ENCODE measurements around the gene LAMA2.

LAMA2 gene

GRCh38 chr6:129329678-129330077 is 446.7 kb downstream of the LAMA2 start:
- Histone ChIP-seq H3K4me1 (ENCODE audit: insufficient read depth, insufficient read length) (no peaks in the 10 kb centered on the region), H3K27me3 (ENCODE audit: insufficient read depth, insufficient read length) (no peaks in the 10 kb centered on the region), H3K9ac (ENCODE audit: insufficient read length, low read depth) (no peak overlapping the region), H3K36me3 (ENCODE audit: insufficient read depth, insufficient read length, low read length) (no peaks in the 10 kb centered on the region), H3K4me3 (ENCODE audit: insufficient read length, low read depth) (no peak overlapping the region), H3K9me3 (ENCODE audit: insufficient read depth, low read length) (no peaks in the 10 kb centered on the region)
- TF ChIP-seq SUZ12 (IDR thresholded peaks at IDR 0.05; ENCODE audit: extremely low read depth, insufficient read depth, insufficient read length) (no peak), YY1 (IDR thresholded peaks at IDR 0.05; ENCODE audit: insufficient read depth, insufficient read length) (no peak), ZNF274 (IDR thresholded peaks at IDR 0.05; ENCODE audit: low read depth, low read length) (no peak)
- DNase-seq (ENCODE audit: low read depth, low spot score) = no peak

- no peak for TF ChIP-seq ZNF274 (IDR thresholded peaks at IDR 0.05; ENCODE audit: low read depth, low read length)
- TF ChIP-seq SUZ12 (IDR thresholded peaks at IDR 0.05; ENCODE audit: extremely low read depth, insufficient read depth, insufficient read length) = no peak
- no peak for TF ChIP-seq YY1 (IDR thresholded peaks at IDR 0.05; ENCODE audit: insufficient read depth, insufficient read length)
- Histone ChIP-seq H3K9me3 (ENCODE audit: insufficient read depth, low read length) (no peaks in the 10 kb centered on the region), H3K4me1 (ENCODE audit: insufficient read depth, insufficient read length) (no peaks in the 10 kb centered on the region), H3K27me3 (ENCODE audit: insufficient read depth, insufficient read length) (no peaks in the 10 kb centered on the region), H3K36me3 (ENCODE audit: insufficient read depth, insufficient read length, low read length) (no peaks in the 10 kb centered on the region), H3K9ac (ENCODE audit: insufficient read length, low read depth) (no peak overlapping the region), H3K4me3 (ENCODE audit: insufficient read length, low read depth) (no peak overlapping the region)
- no peak for DNase-seq (ENCODE audit: low read depth, low spot score)
These were observed 448.7 kb downstream of the LAMA2 start for GRCh38 chr6:129331450-129332138.

GRCh38 chr6:129335792-129336191 is 452.9 kb downstream of the LAMA2 start:
- TF ChIP-seq YY1 (IDR thresholded peaks at IDR 0.05; ENCODE audit: insufficient read depth, insufficient read length) (no peak), SUZ12 (IDR thresholded peaks at IDR 0.05; ENCODE audit: extremely low read depth, insufficient read depth, insufficient read length) (no peak), ZNF274 (IDR thresholded peaks at IDR 0.05; ENCODE audit: low read depth, low read length) (no peak)
- no peaks in the 10 kb centered on the region for H3K27me3 ChIP-seq (ENCODE audit: insufficient read depth, insufficient read length)
- no peak overlapping the region for H3K4me3 ChIP-seq (ENCODE audit: insufficient read length, low read depth)
- H3K36me3 ChIP-seq (ENCODE audit: insufficient read depth, insufficient read length, low read length) = no peaks in the 10 kb centered on the region
- no peaks in the 10 kb centered on the region for H3K4me1 ChIP-seq (ENCODE audit: insufficient read depth, insufficient read length)
- H3K9ac ChIP-seq (ENCODE audit: insufficient read length, low read depth) = no peak overlapping the region
- peaks cover 5% of the 10 kb centered on the region; the same call in 1 of the 2 replicates for H3K9me3 ChIP-seq (ENCODE audit: insufficient read depth, low read length)
- no peak for DNase-seq (ENCODE audit: low read depth, low spot score)

GRCh38 chr6:129338683-129339082 is 455.7 kb downstream of the LAMA2 start:
- Histone ChIP-seq H3K4me3 (ENCODE audit: insufficient read length, low read depth) (no peak overlapping the region), H3K4me1 (ENCODE audit: insufficient read depth, insufficient read length) (no peaks in the 10 kb centered on the region), H3K9ac (ENCODE audit: insufficient read length, low read depth) (no peak overlapping the region), H3K36me3 (ENCODE audit: insufficient read depth, insufficient read length, low read length) (no peaks in the 10 kb centered on the region), H3K27me3 (ENCODE audit: insufficient read depth, insufficient read length) (no peaks in the 10 kb centered on the region), H3K9me3 (ENCODE audit: insufficient read depth, low read length) (peaks cover 5% of the 10 kb centered on the region; the same call in 1 of the 2 replicates)
- no peak for DNase-seq (ENCODE audit: low read depth, low spot score)
- TF ChIP-seq SUZ12 (IDR thresholded peaks at IDR 0.05; ENCODE audit: extremely low read depth, insufficient read depth, insufficient read length) (no peak), ZNF274 (IDR thresholded peaks at IDR 0.05; ENCODE audit: low read depth, low read length) (no peak), YY1 (IDR thresholded peaks at IDR 0.05; ENCODE audit: insufficient read depth, insufficient read length) (no peak)

- Histone ChIP-seq H3K9me3 (ENCODE audit: insufficient read depth, low read length) (peaks cover 5% of the 10 kb centered on the region; the same call in 1 of the 2 replicates), H3K9ac (ENCODE audit: insufficient read length, low read depth) (no peak overlapping the region), H3K4me1 (ENCODE audit: insufficient read depth, insufficient read length) (no peaks in the 10 kb centered on the region), H3K4me3 (ENCODE audit: insufficient read length, low read depth) (no peak overlapping the region), H3K27me3 (ENCODE audit: insufficient read depth, insufficient read length) (no peaks in the 10 kb centered on the region), H3K36me3 (ENCODE audit: insufficient read depth, insufficient read length, low read length) (no peaks in the 10 kb centered on the region)
- no peak for TF ChIP-seq ZNF274 (IDR thresholded peaks at IDR 0.05; ENCODE audit: low read depth, low read length)
- TF ChIP-seq YY1 (IDR thresholded peaks at IDR 0.05; ENCODE audit: insufficient read depth, insufficient read length) = no peak
- TF ChIP-seq SUZ12 (IDR thresholded peaks at IDR 0.05; ENCODE audit: extremely low read depth, insufficient read depth, insufficient read length) = no peak
- DNase-seq (ENCODE audit: low read depth, low spot score) = no peak
These were observed 458.0 kb downstream of the LAMA2 start for GRCh38 chr6:129340983-129341382.

GRCh38 chr6:129342243-129342642 is 459.3 kb downstream of the LAMA2 start:
- Histone ChIP-seq H3K4me3 (ENCODE audit: insufficient read length, low read depth) (no peak overlapping the region), H3K36me3 (ENCODE audit: insufficient read depth, insufficient read length, low read length) (no peaks in the 10 kb centered on the region), H3K27me3 (ENCODE audit: insufficient read depth, insufficient read length) (no peaks in the 10 kb centered on the region), H3K4me1 (ENCODE audit: insufficient read depth, insufficient read length) (no peaks in the 10 kb centered on the region), H3K9me3 (ENCODE audit: insufficient read depth, low read length) (0 out of 2 replicates have a peak, but pooled peaks cover under 1% of the 10 kb centered on the region), H3K9ac (ENCODE audit: insufficient read length, low read depth) (no peak overlapping the region)
- no peak for DNase-seq (ENCODE audit: low read depth, low spot score)
- no peak for TF ChIP-seq ZNF274 (IDR thresholded peaks at IDR 0.05; ENCODE audit: low read depth, low read length)
- no peak for TF ChIP-seq YY1 (IDR thresholded peaks at IDR 0.05; ENCODE audit: insufficient read depth, insufficient read length)
- TF ChIP-seq SUZ12 (IDR thresholded peaks at IDR 0.05; ENCODE audit: extremely low read depth, insufficient read depth, insufficient read length) = no peak

- DNase-seq (ENCODE audit: low read depth, low spot score) = no peak
- no peak for TF ChIP-seq SUZ12 (IDR thresholded peaks at IDR 0.05; ENCODE audit: extremely low read depth, insufficient read depth, insufficient read length)
- no peak for TF ChIP-seq YY1 (IDR thresholded peaks at IDR 0.05; ENCODE audit: insufficient read depth, insufficient read length)
- TF ChIP-seq ZNF274 (IDR thresholded peaks at IDR 0.05; ENCODE audit: low read depth, low read length) = no peak
These were observed 459.9 kb downstream of the LAMA2 start for GRCh38 chr6:129342796-129343195.

More at GRCh38 chr6:129342796-129343195, 459.9 kb downstream of the LAMA2 start:
- H3K36me3 ChIP-seq (ENCODE audit: insufficient read depth, insufficient read length, low read length) = no peaks in the 10 kb centered on the region
- H3K9ac ChIP-seq (ENCODE audit: insufficient read length, low read depth) = no peak overlapping the region
- no peak overlapping the region for H3K4me3 ChIP-seq (ENCODE audit: insufficient read length, low read depth)
- H3K4me1 ChIP-seq (ENCODE audit: insufficient read depth, insufficient read length) = no peaks in the 10 kb centered on the region
- no peaks in the 10 kb centered on the region for H3K9me3 ChIP-seq (ENCODE audit: insufficient read depth, low read length)
- no peaks in the 10 kb centered on the region for H3K27me3 ChIP-seq (ENCODE audit: insufficient read depth, insufficient read length)

Data from NT2/D1 (cell line).